SK-N-SH (cell line): ENCODE data around the gene TAOK1. TPM values are rescaled to one million over a fixed set of nuclear protein-coding genes. Genes with fewer than 3 reads are reported as not detected.

Experiments
- CTCF ChIA-PET: fragments of 300-600, 350-600 bp; formaldehyde crosslinking; extraction: SDS; loops from one replicate; lab custom pipeline; 2021; lab: Yijun Ruan, JAX
- POLR2A ChIA-PET: fragments of 350-600 bp; sonication (Branson Sonifier 250); formaldehyde crosslinking; extraction: SDS; loops from one replicate; lab custom pipeline; 2020; ENCODE audit warnings: antibody characterized with exemption, inconsistent platforms; lab: Yijun Ruan, JAX
- DNase-seq: peaks from one replicate; pipeline ENCODE4 v3.0.0; 2012
- H2AFZ ChIP-seq: fragments of 200-600 bp; sonication (generic); 2 replicates; pipeline ENCODE4 v1.8.1; 2016; ENCODE audit warnings: antibody characterized with exemption, mild to moderate bottlenecking, low read depth
- H3F3A ChIP-seq: fragments of 200-600 bp; sonication (generic); replicated peaks from 2 replicates; pipeline ENCODE3; 2016; ENCODE audit warnings: antibody characterized with exemption, mild to moderate bottlenecking; ENCODE audit not compliant: insufficient read depth
- H3K27ac ChIP-seq, 2 experiments: fragments of 200-500 bp in 1 of 2; fragments of 200-600 bp in 1 of 2; sonication (Bioruptor generic) in 1 of 2; sonication (generic), shearing (Covaris generic) in 1 of 2; 2 replicates each; pipeline versions ENCODE4 v1.5.1 to v1.6.1; 2014 to 2016; ENCODE audit warnings: low read depth in 2 of 2, inconsistent platforms in 1 of 2, low read length in 1 of 2, mild to moderate bottlenecking in 1 of 2, mixed read lengths in 1 of 2
- H3K27me3 ChIP-seq: fragments of 200-600 bp; sonication (generic), shearing (Covaris generic); 2 replicates; pipeline ENCODE4 v1.6.1; 2016; ENCODE audit warnings: mixed run types; ENCODE audit not compliant: insufficient read depth
- H3K36me3 ChIP-seq, 2 experiments: fragments of 200-500 bp in 1 of 2; fragments of 200-600 bp in 1 of 2; sonication (Bioruptor generic) in 1 of 2; sonication (generic) in 1 of 2; replicated peaks in 1 of 2; 2 replicates each; pipeline versions ENCODE3 to v1.5.1; 2014 to 2016; ENCODE audit warnings: low read length in 1 of 2, mild to moderate bottlenecking in 1 of 2; ENCODE audit not compliant: insufficient read depth in 2 of 2, control insufficient read depth in 1 of 2
- H3K4me1 ChIP-seq, 2 experiments: fragments of 200-500 bp in 1 of 2; fragments of 200-600 bp in 1 of 2; sonication (Bioruptor generic) in 1 of 2; sonication (generic), shearing (Covaris generic) in 1 of 2; 2 replicates each; pipeline versions ENCODE4 v1.5.1 to v1.6.1; 2014 to 2016; ENCODE audit warnings: low read depth in 1 of 2, low read length in 1 of 2, mixed run types in 1 of 2; ENCODE audit not compliant: insufficient read depth in 2 of 2, control insufficient read depth in 1 of 2
- H3K4me2 ChIP-seq: fragments of 200-600 bp; sonication (generic), shearing (Covaris generic); 2 replicates; pipeline ENCODE4 v1.6.1; 2017; ENCODE audit warnings: mixed run types
- H3K4me3 ChIP-seq, 2 experiments: fragments of 200-500 bp in 1 of 2; fragments of 200-600 bp in 1 of 2; sonication (Bioruptor generic) in 1 of 2; sonication (generic), shearing (Covaris generic) in 1 of 2; 2 replicates each; pipeline versions ENCODE4 v1.5.1 to v1.8.1; 2014 to 2016; ENCODE audit warnings: low read depth in 2 of 2, inconsistent platforms in 1 of 2, low read length in 1 of 2, mild to moderate bottlenecking in 1 of 2, mixed read lengths in 1 of 2, moderate library complexity in 1 of 2
- H3K79me2 ChIP-seq: fragments of 200-600 bp; sonication (generic); 2 replicates; pipeline ENCODE4 v1.8.1; 2017; ENCODE audit warnings: mild to moderate bottlenecking; ENCODE audit not compliant: insufficient read depth
- H3K9ac ChIP-seq: fragments of 200-600 bp; sonication (generic); 2 replicates; pipeline ENCODE4 v1.6.1; 2017; ENCODE audit warnings: mixed run types
- H3K9me2 ChIP-seq: fragments of 200-600 bp; sonication (generic); 2 replicates; pipeline ENCODE4 v1.6.1; 2017; ENCODE audit warnings: mixed run types
- H3K9me3 ChIP-seq: fragments of 200-600 bp; sonication (generic); 2 replicates; pipeline ENCODE4 v1.6.1; 2017; ENCODE audit warnings: mixed run types, mild to moderate bottlenecking, moderate library complexity
- H4K20me1 ChIP-seq: fragments of 200-600 bp; sonication (generic); 2 replicates; pipeline ENCODE4 v1.6.1; 2017; ENCODE audit warnings: mild to moderate bottlenecking, mixed run types; ENCODE audit not compliant: insufficient read depth
- FOXM1 ChIP-seq: IDR thresholded peaks from 2 replicates; pipeline ENCODE4 v1.4.0; 2012; ENCODE audit warnings: low read depth, mild to moderate bottlenecking
- GABPA ChIP-seq: IDR thresholded peaks from 2 replicates; pipeline ENCODE4 v1.4.0; 2012; ENCODE audit warnings: low read depth, mild to moderate bottlenecking
- GATA2 ChIP-seq: sonication (generic); formaldehyde crosslinking; IDR thresholded peaks from 2 replicates; pipeline ENCODE4 v1.5.0; 2020; ENCODE audit warnings: mild to moderate bottlenecking, missing genetic modification reagents
- MEF2A ChIP-seq: IDR thresholded peaks from 2 replicates; pipeline ENCODE4 v1.4.0; 2012; ENCODE audit warnings: low read depth, borderline replicate concordance
- MXI1 ChIP-seq: IDR thresholded peaks from 2 replicates; pipeline ENCODE4 v1.6.1; 2012; ENCODE audit warnings: mild to moderate bottlenecking, low read depth, low read length, improper control_type of control experiment
- NRF1 ChIP-seq: IDR thresholded peaks from 2 replicates; pipeline ENCODE4 v1.6.1; 2012; ENCODE audit warnings: low read depth, mild to moderate bottlenecking, low read length
- POLR2AphosphoS5 ChIP-seq: IDR thresholded peaks from 2 replicates; pipeline ENCODE4 v1.6.1; 2012; ENCODE audit warnings: low read depth, low read length
- RCOR1 ChIP-seq: fragments of 150-350 bp; IDR thresholded peaks from 2 replicates; pipeline ENCODE4 v1.6.1; 2017; ENCODE audit warnings: antibody characterized with exemption, low read length
- RFX5 ChIP-seq: IDR thresholded peaks from 2 replicates; pipeline ENCODE4 v1.6.1; 2012; ENCODE audit warnings: mild to moderate bottlenecking, improper control_type of control experiment, low read length
- RXRA ChIP-seq: IDR thresholded peaks from 2 replicates; pipeline ENCODE4 v1.4.0; 2012; ENCODE audit warnings: low read depth, mild to moderate bottlenecking, borderline replicate concordance
- SMC3 ChIP-seq: IDR thresholded peaks from 2 replicates; pipeline ENCODE4 v1.6.1; 2012; ENCODE audit warnings: low read depth, low read length, improper control_type of control experiment
- WGBS: methylation state at CpG from one replicate; pipeline ENCODE4 v1.1.6; 2017; ENCODE audit warnings: low lambda C conversion rate; 5-methylcytosine and 5-hydroxymethylcytosine counted together
- polyA plus RNA-seq, 3 experiments: library from polyadenylated mRNA; depleted of rRNA; stranded (reverse); fragments of >200 nt; gene quantifications; 2 replicates each; pipeline ENCODE4 v1.2.3, GENCODE V29; 2012
- TF ChIP-seq, protein P1 (sequence below): IDR thresholded peaks from 2 replicates; pipeline ENCODE4 v1.4.0; 2012; ENCODE audit warnings: low read depth, borderline replicate concordance
- TF ChIP-seq, protein P2 (sequence below): fragments of 150-350 bp; IDR thresholded peaks from 2 replicates; pipeline ENCODE4 v1.6.1; 2016; ENCODE audit warnings: mild to moderate bottlenecking, low read depth, low read length
- TF ChIP-seq, protein P3 (sequence below): IDR thresholded peaks from 2 replicates; pipeline ENCODE4 v1.4.0; 2012; ENCODE audit warnings: low read depth, borderline replicate concordance
- TF ChIP-seq, protein P4 (sequence below): IDR thresholded peaks from 2 replicates; pipeline ENCODE4; 2012

Gene TAOK1
- polyA plus RNA-seq, 1 of the 3 experiments (the other 2 are of a cell fraction), result 5.9 TPM

DNA sequence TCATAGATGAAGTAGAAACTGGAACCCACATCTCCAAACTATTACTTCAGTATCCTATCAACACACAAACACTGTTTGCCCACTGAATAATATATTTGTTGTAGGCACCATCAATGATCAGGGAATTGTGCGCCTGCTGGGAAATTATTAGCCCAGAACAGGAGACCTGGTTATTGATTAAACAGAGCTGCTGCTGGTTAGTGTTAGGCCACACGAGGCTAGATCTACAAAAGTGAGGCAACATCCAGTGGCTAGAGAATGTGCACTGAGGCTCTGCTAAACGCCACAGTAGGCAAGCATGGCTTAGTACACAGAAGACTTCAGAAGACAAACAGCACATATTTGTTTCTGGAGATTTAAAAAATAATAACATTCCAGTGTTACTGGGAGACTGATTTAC lies 165.7 kb downstream of the TAOK1 start:
- no peak overlapping the region for H3K27ac ChIP-seq
- H2AFZ ChIP-seq, result no peak overlapping the region
- no peaks in the 10 kb centered on the region for H3K9me3 ChIP-seq
- H3K9me2 ChIP-seq, result no peaks in the 10 kb centered on the region
- H3F3A ChIP-seq, result no peaks in the 10 kb centered on the region
- no peak overlapping the region for H3K4me3 ChIP-seq
- no peak overlapping the region for H3K9ac ChIP-seq
- ChIA-PET CTCF (interaction anchor here (0.5 to 3.8 kb wide), 6 partner anchors 8 to 265 kb away, joined by 3 to 22 read pairs (median 6); no protein-coding TSS in a partner anchor), POLR2A (interaction anchor here (1.0 kb wide), 1 partner anchor 11 kb away, joined by 3 read pairs; the partner anchor contains the start of gene ABHD15)
- DNase-seq, result no peak
- peaks cover 0 to 2% of the 10 kb centered on the region in 2 experiments; a peak in 1 of 4 replicates for H3K4me1 ChIP-seq
- TF ChIP-seq MEF2A, result no peak
- no peak for TF ChIP-seq MXI1
- TF ChIP-seq, protein P1, sequence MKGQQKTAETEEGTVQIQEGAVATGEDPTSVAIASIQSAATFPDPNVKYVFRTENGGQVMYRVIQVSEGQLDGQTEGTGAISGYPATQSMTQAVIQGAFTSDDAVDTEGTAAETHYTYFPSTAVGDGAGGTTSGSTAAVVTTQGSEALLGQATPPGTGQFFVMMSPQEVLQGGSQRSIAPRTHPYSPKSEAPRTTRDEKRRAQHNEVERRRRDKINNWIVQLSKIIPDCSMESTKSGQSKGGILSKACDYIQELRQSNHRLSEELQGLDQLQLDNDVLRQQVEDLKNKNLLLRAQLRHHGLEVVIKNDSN, result no peak
- TF ChIP-seq, protein P2, sequence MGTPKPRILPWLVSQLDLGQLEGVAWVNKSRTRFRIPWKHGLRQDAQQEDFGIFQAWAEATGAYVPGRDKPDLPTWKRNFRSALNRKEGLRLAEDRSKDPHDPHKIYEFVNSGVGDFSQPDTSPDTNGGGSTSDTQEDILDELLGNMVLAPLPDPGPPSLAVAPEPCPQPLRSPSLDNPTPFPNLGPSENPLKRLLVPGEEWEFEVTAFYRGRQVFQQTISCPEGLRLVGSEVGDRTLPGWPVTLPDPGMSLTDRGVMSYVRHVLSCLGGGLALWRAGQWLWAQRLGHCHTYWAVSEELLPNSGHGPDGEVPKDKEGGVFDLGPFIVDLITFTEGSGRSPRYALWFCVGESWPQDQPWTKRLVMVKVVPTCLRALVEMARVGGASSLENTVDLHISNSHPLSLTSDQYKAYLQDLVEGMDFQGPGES, result no peak
- no peak for TF ChIP-seq GABPA
- TF ChIP-seq FOXM1, result no peak
- no peak for TF ChIP-seq GATA2 (CRISPR knock-in tag)
- TF ChIP-seq RFX5, result no peak
- TF ChIP-seq RCOR1, result no peak
- TF ChIP-seq, protein P3, sequence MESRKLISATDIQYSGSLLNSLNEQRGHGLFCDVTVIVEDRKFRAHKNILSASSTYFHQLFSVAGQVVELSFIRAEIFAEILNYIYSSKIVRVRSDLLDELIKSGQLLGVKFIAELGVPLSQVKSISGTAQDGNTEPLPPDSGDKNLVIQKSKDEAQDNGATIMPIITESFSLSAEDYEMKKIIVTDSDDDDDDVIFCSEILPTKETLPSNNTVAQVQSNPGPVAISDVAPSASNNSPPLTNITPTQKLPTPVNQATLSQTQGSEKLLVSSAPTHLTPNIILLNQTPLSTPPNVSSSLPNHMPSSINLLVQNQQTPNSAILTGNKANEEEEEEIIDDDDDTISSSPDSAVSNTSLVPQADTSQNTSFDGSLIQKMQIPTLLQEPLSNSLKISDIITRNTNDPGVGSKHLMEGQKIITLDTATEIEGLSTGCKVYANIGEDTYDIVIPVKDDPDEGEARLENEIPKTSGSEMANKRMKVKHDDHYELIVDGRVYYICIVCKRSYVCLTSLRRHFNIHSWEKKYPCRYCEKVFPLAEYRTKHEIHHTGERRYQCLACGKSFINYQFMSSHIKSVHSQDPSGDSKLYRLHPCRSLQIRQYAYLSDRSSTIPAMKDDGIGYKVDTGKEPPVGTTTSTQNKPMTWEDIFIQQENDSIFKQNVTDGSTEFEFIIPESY, result no peak
- no peak for TF ChIP-seq NRF1
- TF ChIP-seq SMC3, result no peak
- TF ChIP-seq POLR2AphosphoS5, result no peak
- TF ChIP-seq, protein P4, sequence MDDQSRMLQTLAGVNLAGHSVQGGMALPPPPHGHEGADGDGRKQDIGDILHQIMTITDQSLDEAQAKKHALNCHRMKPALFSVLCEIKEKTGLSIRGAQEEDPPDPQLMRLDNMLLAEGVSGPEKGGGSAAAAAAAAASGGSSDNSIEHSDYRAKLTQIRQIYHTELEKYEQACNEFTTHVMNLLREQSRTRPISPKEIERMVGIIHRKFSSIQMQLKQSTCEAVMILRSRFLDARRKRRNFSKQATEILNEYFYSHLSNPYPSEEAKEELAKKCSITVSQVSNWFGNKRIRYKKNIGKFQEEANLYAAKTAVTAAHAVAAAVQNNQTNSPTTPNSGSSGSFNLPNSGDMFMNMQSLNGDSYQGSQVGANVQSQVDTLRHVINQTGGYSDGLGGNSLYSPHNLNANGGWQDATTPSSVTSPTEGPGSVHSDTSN, result no peak
- no peak for TF ChIP-seq RXRA
- H4K20me1 ChIP-seq, result no peaks in the 10 kb centered on the region
- no peak overlapping the region for H3K4me2 ChIP-seq
- H3K27me3 ChIP-seq, result no peaks in the 10 kb centered on the region
- no peaks in the 10 kb centered on the region for H3K79me2 ChIP-seq
- peaks cover 0 to 3% of the 10 kb centered on the region in 2 experiments for H3K36me3 ChIP-seq
- WGBS, result 74% methylated on average over 3 of the region's 3 CpGs
